A673 (cell line): Measurements from ENCODE around the gene DLX2. TPM values are rescaled to one million over a fixed set of nuclear protein-coding genes. Genes with fewer than 3 reads are reported as not detected.

Experiments
- BruUV-seq: library from RNA; stranded (reverse); fragments of 400-500 nt; replicated peaks from 2 replicates; lab custom pipeline; 2021; lab: Mats Ljungman, UMichigan
- CTCF ChIA-PET: fragments of 300-600 bp; sonication (Branson Sonifier 250); formaldehyde crosslinking; loops from one replicate; lab custom pipeline; 2022; ENCODE audit warnings: antibody characterized with exemption; lab: Charles Lee
- POLR2A ChIA-PET: fragments of 300-600 bp; sonication (Branson Sonifier 250); formaldehyde crosslinking; loops from one replicate; lab custom pipeline; 2022; ENCODE audit warnings: antibody characterized with exemption; ENCODE audit not compliant: low non-redundant PET; lab: Charles Lee
- DNase-seq: peaks from one replicate; pipeline ENCODE4 v3.0.0-alpha.2; 2015; ENCODE audit warnings: low spot score
- H3K27ac ChIP-seq: fragments of 200-600 bp; sonication (generic); 2 replicates; pipeline ENCODE4 v1.5.1; 2016; ENCODE audit warnings: mixed run types, low read depth, mild to moderate bottlenecking, mixed read lengths, antibody characterized with exemption, low read length; ENCODE audit not compliant: poor library complexity, severe bottlenecking
- H3K27me3 ChIP-seq: fragments of 200-600 bp; sonication (generic); replicated peaks from 2 replicates; pipeline ENCODE4 v1.6.1; 2017; ENCODE audit warnings: mixed run types, low read depth, mild to moderate bottlenecking, mixed read lengths, antibody characterized with exemption, low read length; ENCODE audit not compliant: insufficient read depth, poor library complexity
- H3K36me3 ChIP-seq: fragments of 200-600 bp; sonication (generic); 2 replicates; pipeline ENCODE4 v1.6.1; 2016; ENCODE audit warnings: mixed run types, mild to moderate bottlenecking, mixed read lengths, antibody characterized with exemption, low read length; ENCODE audit not compliant: insufficient read depth, poor library complexity, severe bottlenecking
- H3K4me1 ChIP-seq: fragments of 200-600 bp; sonication (generic); 2 replicates; pipeline ENCODE4 v1.6.1; 2017; ENCODE audit warnings: mixed run types, mild to moderate bottlenecking, mixed read lengths, antibody characterized with exemption, low read length; ENCODE audit not compliant: insufficient read depth, poor library complexity, severe bottlenecking
- H3K4me3 ChIP-seq: fragments of 200-600 bp; sonication (generic); 2 replicates; pipeline ENCODE4 v1.5.1; 2016; ENCODE audit warnings: low read depth, mixed run types, mild to moderate bottlenecking, mixed read lengths, low read length; ENCODE audit not compliant: poor library complexity, severe bottlenecking
- H3K9me3 ChIP-seq: fragments of 200-600 bp; sonication (generic); 2 replicates; pipeline ENCODE4 v1.6.1; 2016; ENCODE audit warnings: mixed run types, low read depth, mild to moderate bottlenecking, mixed read lengths, antibody characterized with exemption, low read length; ENCODE audit not compliant: poor library complexity, severe bottlenecking
- EZH2 ChIP-seq: fragments of 200-600 bp; sonication (generic); IDR thresholded peaks from 2 replicates; pipeline ENCODE4 v1.6.1; 2017; ENCODE audit warnings: borderline replicate concordance, low read depth, mild to moderate bottlenecking, mixed read lengths, antibody characterized with exemption, low read length; ENCODE audit not compliant: poor library complexity, severe bottlenecking
- intact Hi-C: fragments of 100-400 bp; cut with micrococcal nuclease; formaldehyde crosslinking; loops from one replicate; pipeline ENCODE4 v1.10.0; 2022; ENCODE audit not compliant: unreplicated experiment
- total RNA-seq: library from RNA; stranded (reverse); gene quantifications from 2 replicates; pipeline ENCODE4 v1.2.3, GENCODE V29; 2021
- TF ChIP-seq, protein P1 (sequence below): fragments of 300-800, 200-600 bp; sonication (generic); conservative IDR thresholded peaks from 2 replicates; pipeline ENCODE4 v1.5.1; 2017; ENCODE audit warnings: low read depth, mild to moderate bottlenecking, antibody characterized with exemption, low read length, moderate library complexity, mixed read lengths

The DLX2 gene
- total RNA-seq, 1 experiment from 2014 or later = 20.4 TPM

DNA sequence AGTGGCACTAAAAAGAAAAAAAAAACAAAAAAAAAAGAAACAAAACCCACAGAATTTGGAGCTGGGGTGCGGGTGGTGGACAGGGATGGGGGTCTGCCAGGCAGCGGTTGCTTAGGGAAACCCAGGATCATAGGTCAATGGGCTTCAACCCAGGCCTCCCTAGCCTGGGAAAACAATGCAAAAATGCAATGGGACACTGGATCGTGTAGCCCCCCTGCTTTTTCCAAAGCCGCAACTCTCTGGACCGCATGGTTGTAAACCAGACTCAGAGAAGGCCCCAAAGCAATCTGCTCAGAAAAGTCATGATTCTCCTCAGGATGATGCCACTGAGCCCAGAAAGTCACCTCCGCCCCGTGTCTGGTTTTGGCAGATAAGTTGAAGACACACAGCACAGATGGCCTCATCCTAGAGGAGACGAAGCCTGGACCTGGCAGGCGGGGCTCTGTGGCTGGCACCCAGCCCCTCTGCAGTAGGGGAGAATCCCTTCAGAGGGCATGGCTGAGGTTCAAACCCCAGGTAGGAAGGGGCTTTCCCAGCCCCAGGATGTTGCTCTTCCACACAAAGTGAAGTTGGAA is 5.1 kb downstream of the DLX2 start:
- H3K27me3 ChIP-seq = no peaks in the 10 kb centered on the region
- intact Hi-C loops = no loop called here
- H3K27ac ChIP-seq = peak overlapping the region; percentile 96
- no peaks in the 10 kb centered on the region for H3K36me3 ChIP-seq
- TF ChIP-seq EZH2 = no peak
- TF ChIP-seq, protein P1, sequence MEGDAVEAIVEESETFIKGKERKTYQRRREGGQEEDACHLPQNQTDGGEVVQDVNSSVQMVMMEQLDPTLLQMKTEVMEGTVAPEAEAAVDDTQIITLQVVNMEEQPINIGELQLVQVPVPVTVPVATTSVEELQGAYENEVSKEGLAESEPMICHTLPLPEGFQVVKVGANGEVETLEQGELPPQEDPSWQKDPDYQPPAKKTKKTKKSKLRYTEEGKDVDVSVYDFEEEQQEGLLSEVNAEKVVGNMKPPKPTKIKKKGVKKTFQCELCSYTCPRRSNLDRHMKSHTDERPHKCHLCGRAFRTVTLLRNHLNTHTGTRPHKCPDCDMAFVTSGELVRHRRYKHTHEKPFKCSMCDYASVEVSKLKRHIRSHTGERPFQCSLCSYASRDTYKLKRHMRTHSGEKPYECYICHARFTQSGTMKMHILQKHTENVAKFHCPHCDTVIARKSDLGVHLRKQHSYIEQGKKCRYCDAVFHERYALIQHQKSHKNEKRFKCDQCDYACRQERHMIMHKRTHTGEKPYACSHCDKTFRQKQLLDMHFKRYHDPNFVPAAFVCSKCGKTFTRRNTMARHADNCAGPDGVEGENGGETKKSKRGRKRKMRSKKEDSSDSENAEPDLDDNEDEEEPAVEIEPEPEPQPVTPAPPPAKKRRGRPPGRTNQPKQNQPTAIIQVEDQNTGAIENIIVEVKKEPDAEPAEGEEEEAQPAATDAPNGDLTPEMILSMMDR = no peak
- DNase-seq = peak; percentile 62
- H3K9me3 ChIP-seq = no peaks in the 10 kb centered on the region
- CTCF ChIA-PET = no interaction called here
- H3K4me1 ChIP-seq = peaks cover 58% of the 10 kb centered on the region
- POLR2A ChIA-PET = interaction anchor here (0.5 kb wide), 1 partner anchor 15 kb away, joined by 3 read pairs; no protein-coding TSS in a partner anchor
- peak overlapping the region; percentile 69 for H3K4me3 ChIP-seq
- TSS peak; percentile 64 for BruUV-seq

DNA sequence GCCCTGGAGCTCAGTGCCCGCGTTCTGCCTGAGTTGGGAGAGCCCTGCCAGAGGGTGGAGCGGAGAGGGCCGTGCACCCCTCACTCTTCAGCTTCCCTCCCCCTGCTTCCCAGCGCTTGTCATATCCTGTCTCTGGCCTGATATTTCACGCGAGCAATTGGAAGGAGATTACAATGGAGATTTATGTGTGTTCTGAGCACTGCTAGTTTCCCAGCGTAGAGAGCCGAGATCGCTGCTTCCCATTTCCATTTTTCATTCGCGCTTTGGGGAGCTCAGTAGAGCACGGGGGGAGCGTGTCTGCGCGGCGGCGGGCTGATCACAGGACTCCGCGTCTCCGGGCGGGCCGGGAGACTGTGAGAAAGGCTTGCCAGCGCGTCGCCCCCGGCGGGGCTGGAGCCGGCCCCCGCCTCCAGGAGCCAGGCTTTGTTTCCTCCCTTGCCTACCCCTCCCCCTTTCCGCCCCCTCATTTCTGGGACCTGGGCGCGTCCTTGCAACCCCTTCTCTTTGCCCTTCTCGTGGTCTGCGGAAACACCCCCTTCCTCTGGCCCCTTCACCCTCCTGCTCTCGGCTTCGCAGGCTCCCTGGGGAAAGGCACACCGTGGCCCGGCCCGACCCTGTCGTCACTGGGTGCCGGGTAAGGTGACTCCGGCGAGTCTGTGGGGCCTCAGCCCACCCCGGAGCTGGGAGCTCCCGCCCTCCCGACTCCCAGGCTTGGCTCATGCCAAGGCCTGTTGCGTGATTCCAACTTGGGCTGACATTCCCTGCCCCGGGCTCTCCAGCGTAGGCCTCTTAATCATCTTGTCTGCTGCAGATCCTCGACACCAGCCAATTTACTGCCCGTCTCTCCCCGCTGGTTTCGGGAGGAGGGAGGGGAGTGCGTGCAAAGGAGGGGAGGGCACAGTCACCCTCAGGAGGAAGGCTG is 5.8 kb downstream of the DLX2 start:
- H3K4me1 ChIP-seq = peaks cover 66% of the 10 kb centered on the region
- intact Hi-C loops = no loop called here
- TF ChIP-seq, protein P1 = no peak
- no peak for TF ChIP-seq EZH2
- H3K9me3 ChIP-seq = no peaks in the 10 kb centered on the region
- no peaks in the 10 kb centered on the region for H3K36me3 ChIP-seq
- POLR2A ChIA-PET = interaction anchor here (0.5 to 0.8 kb wide), 4 partner anchors 14 to 388 kb away, joined by 3 to 6 read pairs (median 4); no protein-coding TSS in a partner anchor
- CTCF ChIA-PET = interaction anchor here (0.6 to 0.8 kb wide), 3 partner anchors 11 to 393 kb away, joined by 3 read pairs; partner anchors contain the start of gene DLX1
- peak; percentile 89 for DNase-seq
- BruUV-seq = no TSS peak
- peak overlapping the region; percentile 96 for H3K27ac ChIP-seq
- peak overlapping the region; percentile 69 for H3K4me3 ChIP-seq
- H3K27me3 ChIP-seq = no peaks in the 10 kb centered on the region

- peaks cover 66% of the 10 kb centered on the region for H3K4me1 ChIP-seq
- CTCF ChIA-PET = interaction anchor here (0.6 to 1.2 kb wide), 9 partner anchors 8 to 524 kb away, joined by 3 to 8 read pairs (median 4); partner anchors contain the start of gene DLX1
- H3K27ac ChIP-seq = peak overlapping the region; percentile 96
- intact Hi-C loops = no loop called here
- peak; percentile 80 for DNase-seq
- TF ChIP-seq, protein P1 = peak; percentile 67
- no peak for TF ChIP-seq EZH2
- H3K27me3 ChIP-seq = no peaks in the 10 kb centered on the region
- BruUV-seq = TSS peak; percentile 53
- H3K9me3 ChIP-seq = no peaks in the 10 kb centered on the region
- no peaks in the 10 kb centered on the region for H3K36me3 ChIP-seq
- peak overlapping the region; percentile 69 for H3K4me3 ChIP-seq
- POLR2A ChIA-PET = interaction anchor here (0.5 to 0.8 kb wide), 4 partner anchors 13 to 387 kb away, joined by 3 to 6 read pairs (median 3); no protein-coding TSS in a partner anchor
Measured at GRCh38 chr2:172095905-172096625, 6.6 kb downstream of the DLX2 start.
